OCI-LY1 (cell line): ENCODE measurements around the gene CDC42EP3.

ENCODE experiments used
- H2AFZ ChIP-seq: fragments of 200-600 bp; sonication (generic), shearing (Covaris generic); 2 replicates; pipeline ENCODE4 v1.6.0; 2014; ENCODE audit warnings: antibody characterized with exemption, mild to moderate bottlenecking, low read length
- H3F3A ChIP-seq: fragments of 200-600 bp; sonication (generic), shearing (Covaris generic); 2 replicates; pipeline ENCODE4 v1.6.0; 2014; ENCODE audit warnings: mild to moderate bottlenecking, antibody characterized with exemption, low read length, moderate library complexity; ENCODE audit not compliant: insufficient read depth
- H3K27ac ChIP-seq: fragments of 200-600 bp; sonication (generic); 2 replicates; pipeline ENCODE4 v1.5.1; 2014; ENCODE audit warnings: low read length, mixed run types, mild to moderate bottlenecking, low read depth; ENCODE audit not compliant: poor library complexity, severe bottlenecking
- H3K27me3 ChIP-seq: fragments of 200-600 bp; sonication (generic); 2 replicates; pipeline ENCODE4 v1.6.0; 2014; ENCODE audit warnings: antibody characterized with exemption, mild to moderate bottlenecking, low read length, moderate library complexity; ENCODE audit not compliant: insufficient read depth
- H3K36me3 ChIP-seq: fragments of 200-600 bp; sonication (generic); 2 replicates; pipeline ENCODE4 v1.6.1; 2014; ENCODE audit warnings: mild to moderate bottlenecking, antibody characterized with exemption, low read length, moderate library complexity, mixed read lengths; ENCODE audit not compliant: insufficient read depth
- H3K4me1 ChIP-seq: fragments of 200-600 bp; sonication (generic); 2 replicates; pipeline ENCODE4 v1.5.1; 2014; ENCODE audit warnings: mild to moderate bottlenecking, low read length, moderate library complexity; ENCODE audit not compliant: insufficient read depth, severe bottlenecking
- H3K4me2 ChIP-seq: fragments of 200-600 bp; sonication (generic), shearing (Covaris generic); 2 replicates; pipeline ENCODE4 v1.6.1; 2014; ENCODE audit warnings: low read length
- H3K4me3 ChIP-seq: fragments of 200-600 bp; sonication (generic); 2 replicates; pipeline ENCODE4 v1.5.1; 2014; ENCODE audit warnings: low read length, low read depth, mild to moderate bottlenecking, mixed read lengths; ENCODE audit not compliant: poor library complexity, severe bottlenecking
- H3K79me2 ChIP-seq: fragments of 200-600 bp; shearing (Covaris generic); 2 replicates; pipeline ENCODE4 v1.6.1; 2016; ENCODE audit warnings: mixed run types, low read length, mixed read lengths; ENCODE audit not compliant: insufficient read depth
- H3K9ac ChIP-seq: fragments of 200-600 bp; sonication (generic), shearing (Covaris generic); 2 replicates; pipeline ENCODE4 v1.6.1; 2014; ENCODE audit warnings: mild to moderate bottlenecking, low read length, mixed read lengths
- H3K9me2 ChIP-seq: fragments of 200-600 bp; sonication (generic), shearing (Covaris generic); 2 replicates; pipeline ENCODE4 v1.6.1; 2014; ENCODE audit warnings: low read depth, mild to moderate bottlenecking, low read length, mixed read lengths
- H3K9me3 ChIP-seq: fragments of 200-600 bp; shearing (Covaris generic); 2 replicates; pipeline ENCODE4 v1.6.1; 2014; ENCODE audit warnings: low read length, mixed read lengths
- H4K20me1 ChIP-seq: fragments of 200-600 bp; sonication (generic), shearing (Covaris generic); 2 replicates; pipeline ENCODE4 v1.6.0; 2016; ENCODE audit warnings: mild to moderate bottlenecking, low read length; ENCODE audit not compliant: insufficient read depth
- EZH2 ChIP-seq: fragments of 200-600 bp; sonication (generic), shearing (Covaris generic); IDR thresholded peaks from 2 replicates; pipeline ENCODE4 v1.8.0; 2017; ENCODE audit warnings: borderline replicate concordance, mixed run types, mild to moderate bottlenecking, antibody characterized with exemption, low read length, moderate library complexity, mixed read lengths
- TF ChIP-seq, protein P1 (sequence below): fragments of 200-600 bp; sonication (generic), shearing (Covaris generic); IDR thresholded peaks from 2 replicates; pipeline ENCODE4 v1.5.1; 2017; ENCODE audit warnings: mild to moderate bottlenecking, antibody characterized with exemption, low read length, moderate library complexity, mixed read lengths

The CDC42EP3 gene

DNA sequence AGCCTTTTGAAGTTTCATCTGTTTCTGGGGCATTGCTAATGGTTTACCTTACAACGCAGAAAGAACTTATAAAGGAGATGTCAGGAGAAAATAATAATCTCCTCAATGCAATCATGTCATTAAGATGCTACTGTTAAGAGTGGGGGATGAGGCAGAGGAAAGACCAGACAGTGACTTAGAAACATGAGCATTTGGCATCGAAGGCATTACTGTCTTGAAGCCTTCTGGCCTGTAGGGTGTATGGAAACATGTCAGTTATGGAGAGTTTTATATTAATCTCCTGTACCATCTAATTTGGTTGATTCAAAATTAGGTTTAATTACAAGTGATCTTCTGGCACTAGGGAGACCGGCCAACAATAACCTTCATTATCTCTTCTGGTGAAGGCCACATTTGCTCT, 32.5 kb downstream of the CDC42EP3 start:
- no peaks in the 10 kb centered on the region for H3K79me2 ChIP-seq
- TF ChIP-seq EZH2, result no peak
- TF ChIP-seq, protein P1, sequence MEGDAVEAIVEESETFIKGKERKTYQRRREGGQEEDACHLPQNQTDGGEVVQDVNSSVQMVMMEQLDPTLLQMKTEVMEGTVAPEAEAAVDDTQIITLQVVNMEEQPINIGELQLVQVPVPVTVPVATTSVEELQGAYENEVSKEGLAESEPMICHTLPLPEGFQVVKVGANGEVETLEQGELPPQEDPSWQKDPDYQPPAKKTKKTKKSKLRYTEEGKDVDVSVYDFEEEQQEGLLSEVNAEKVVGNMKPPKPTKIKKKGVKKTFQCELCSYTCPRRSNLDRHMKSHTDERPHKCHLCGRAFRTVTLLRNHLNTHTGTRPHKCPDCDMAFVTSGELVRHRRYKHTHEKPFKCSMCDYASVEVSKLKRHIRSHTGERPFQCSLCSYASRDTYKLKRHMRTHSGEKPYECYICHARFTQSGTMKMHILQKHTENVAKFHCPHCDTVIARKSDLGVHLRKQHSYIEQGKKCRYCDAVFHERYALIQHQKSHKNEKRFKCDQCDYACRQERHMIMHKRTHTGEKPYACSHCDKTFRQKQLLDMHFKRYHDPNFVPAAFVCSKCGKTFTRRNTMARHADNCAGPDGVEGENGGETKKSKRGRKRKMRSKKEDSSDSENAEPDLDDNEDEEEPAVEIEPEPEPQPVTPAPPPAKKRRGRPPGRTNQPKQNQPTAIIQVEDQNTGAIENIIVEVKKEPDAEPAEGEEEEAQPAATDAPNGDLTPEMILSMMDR, result no peak
- H3K9ac ChIP-seq, result no peak overlapping the region
- H3K27me3 ChIP-seq, result no peaks in the 10 kb centered on the region
- H3K9me3 ChIP-seq, result no peaks in the 10 kb centered on the region
- peaks cover 19% of the 10 kb centered on the region for H3K4me1 ChIP-seq
- H3F3A ChIP-seq, result no peaks in the 10 kb centered on the region
- H3K4me2 ChIP-seq, result no peak overlapping the region
- H3K4me3 ChIP-seq, result no peak overlapping the region
- no peaks in the 10 kb centered on the region for H3K9me2 ChIP-seq
- H3K27ac ChIP-seq, result no peak overlapping the region
- H2AFZ ChIP-seq, result no peak overlapping the region
- H4K20me1 ChIP-seq, result no peaks in the 10 kb centered on the region
- H3K36me3 ChIP-seq, result no peaks in the 10 kb centered on the region

- no peak overlapping the region for H3K9ac ChIP-seq
- peaks cover 19% of the 10 kb centered on the region for H3K4me1 ChIP-seq
- no peak overlapping the region for H3K27ac ChIP-seq
- H3K9me2 ChIP-seq, result no peaks in the 10 kb centered on the region
- no peaks in the 10 kb centered on the region for H3F3A ChIP-seq
- no peaks in the 10 kb centered on the region for H3K36me3 ChIP-seq
- H3K9me3 ChIP-seq, result no peaks in the 10 kb centered on the region
- no peaks in the 10 kb centered on the region for H3K79me2 ChIP-seq
- no peak overlapping the region for H3K4me2 ChIP-seq
- no peaks in the 10 kb centered on the region for H4K20me1 ChIP-seq
- no peak overlapping the region for H2AFZ ChIP-seq
- H3K4me3 ChIP-seq, result no peak overlapping the region
- no peaks in the 10 kb centered on the region for H3K27me3 ChIP-seq
- no peak for TF ChIP-seq EZH2
- TF ChIP-seq, protein P1, result no peak
Measured at GRCh38 chr2:37637985-37638384, 33.5 kb downstream of the CDC42EP3 start.

DNA sequence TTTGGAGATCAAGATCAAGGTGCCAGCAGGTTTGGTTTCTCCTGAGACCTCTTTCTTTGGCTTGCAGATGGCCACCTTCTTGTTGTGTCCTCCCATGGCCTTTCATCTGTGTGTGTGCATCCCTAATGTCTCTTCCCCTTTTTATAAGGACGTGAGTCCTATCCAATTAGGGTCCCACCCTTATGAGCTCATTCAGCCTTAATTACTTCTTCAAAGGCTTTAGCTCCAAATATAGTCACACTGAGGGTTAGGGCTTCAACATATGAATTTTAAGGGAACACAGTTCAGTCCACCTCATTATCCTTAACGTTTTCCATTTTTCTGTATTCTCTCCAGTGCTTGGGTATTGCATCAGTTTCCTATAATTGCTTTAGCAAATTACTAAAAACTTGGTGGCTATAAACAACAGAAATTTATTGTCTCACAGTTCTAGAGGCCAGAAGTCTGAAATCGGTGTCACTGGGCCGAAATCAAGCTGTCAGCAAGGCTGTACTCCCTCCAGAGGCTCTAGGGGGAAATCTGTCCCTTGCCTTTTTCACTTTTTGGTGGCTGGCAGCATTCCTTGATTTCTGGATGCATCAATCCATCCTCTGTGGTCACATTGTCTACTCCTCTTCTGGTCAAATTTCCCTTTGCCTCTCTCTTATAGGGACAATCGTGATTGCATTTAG, 34.1 kb downstream of the CDC42EP3 start:
- Histone ChIP-seq H3K79me2 (no peaks in the 10 kb centered on the region), H3F3A (no peaks in the 10 kb centered on the region), H3K4me3 (no peak overlapping the region), H3K27me3 (no peaks in the 10 kb centered on the region), H2AFZ (no peak overlapping the region), H4K20me1 (no peaks in the 10 kb centered on the region), H3K9me2 (no peaks in the 10 kb centered on the region), H3K9me3 (no peaks in the 10 kb centered on the region), H3K27ac (no peak overlapping the region), H3K4me2 (no peak overlapping the region), H3K36me3 (no peaks in the 10 kb centered on the region), H3K9ac (no peak overlapping the region), H3K4me1 (peaks cover 19% of the 10 kb centered on the region)
- TF ChIP-seq EZH2, result no peak
- TF ChIP-seq, protein P1, result no peak
